ENCODE data around the gene HTR3B.

The HTR3B gene

GRCh38 chr11:113949891-113950290, 45.3 kb downstream of the HTR3B start:
- no peak for DNase-seq

- DNase-seq: no peak
These were observed 46.9 kb downstream of the HTR3B start for GRCh38 chr11:113951537-113951936.

GRCh38 chr11:113952070-113952469, 47.5 kb downstream of the HTR3B start:
- no peak for DNase-seq

GRCh38 chr11:113952588-113952987, 48.0 kb downstream of the HTR3B start:
- peak; percentile 22 for DNase-seq

GRCh38 chr11:113954235-113954634, 49.6 kb downstream of the HTR3B start:
- no peak for DNase-seq

GRCh38 chr11:113956986-113957385, 52.4 kb downstream of the HTR3B start:
- DNase-seq: no peak

- no peak for DNase-seq
These were observed 56.2 kb downstream of the HTR3B start for GRCh38 chr11:113960702-113961330.

GRCh38 chr11:113967361-113967760, 62.8 kb downstream of the HTR3B start:
- DNase-seq: no peak

- DNase-seq: no peak
These were observed 67.1 kb downstream of the HTR3B start for GRCh38 chr11:113971506-113972195.

GRCh38 chr11:113974741-113975470, 70.3 kb downstream of the HTR3B start, which contains the start of gene HTR3A:
TSS of gene HTR3A (plus strand) at chr11:113975108. CDS start at chr11:113975326, 218 bp downstream.
- DNase-seq: peak; percentile 37

GRCh38 chr11:113977071-113977490, 72.5 kb downstream of the HTR3B start:
- DNase-seq: no peak

- DNase-seq: no peak
These were observed 73.1 kb downstream of the HTR3B start for GRCh38 chr11:113977701-113978100.

- DNase-seq: no peak
These were observed 74.8 kb downstream of the HTR3B start for GRCh38 chr11:113979431-113979830.

- no peak for DNase-seq
These were observed 76.2 kb downstream of the HTR3B start for GRCh38 chr11:113980785-113981184.

- DNase-seq: no peak
These were observed 77.7 kb downstream of the HTR3B start for GRCh38 chr11:113982306-113982705.

- no peak for DNase-seq
These were observed 80.2 kb downstream of the HTR3B start for GRCh38 chr11:113984781-113985180.

GRCh38 chr11:113985906-113986305, 81.3 kb downstream of the HTR3B start:
- DNase-seq: no peak

GRCh38 chr11:113986351-113987140, 82.0 kb downstream of the HTR3B start:
- DNase-seq: no peak

GRCh38 chr11:113989381-113989780, 84.8 kb downstream of the HTR3B start:
- no peak for DNase-seq

GRCh38 chr11:113989916-113990315, 85.3 kb downstream of the HTR3B start:
- no peak for DNase-seq

- peak; percentile 74 for DNase-seq
These were observed 86.6 kb downstream of the HTR3B start for GRCh38 chr11:113991170-113991569.

- DNase-seq: no peak
These were observed 87.3 kb downstream of the HTR3B start for GRCh38 chr11:113991718-113992458.
